Measurements from ENCODE around the gene PPARD.

DNA sequence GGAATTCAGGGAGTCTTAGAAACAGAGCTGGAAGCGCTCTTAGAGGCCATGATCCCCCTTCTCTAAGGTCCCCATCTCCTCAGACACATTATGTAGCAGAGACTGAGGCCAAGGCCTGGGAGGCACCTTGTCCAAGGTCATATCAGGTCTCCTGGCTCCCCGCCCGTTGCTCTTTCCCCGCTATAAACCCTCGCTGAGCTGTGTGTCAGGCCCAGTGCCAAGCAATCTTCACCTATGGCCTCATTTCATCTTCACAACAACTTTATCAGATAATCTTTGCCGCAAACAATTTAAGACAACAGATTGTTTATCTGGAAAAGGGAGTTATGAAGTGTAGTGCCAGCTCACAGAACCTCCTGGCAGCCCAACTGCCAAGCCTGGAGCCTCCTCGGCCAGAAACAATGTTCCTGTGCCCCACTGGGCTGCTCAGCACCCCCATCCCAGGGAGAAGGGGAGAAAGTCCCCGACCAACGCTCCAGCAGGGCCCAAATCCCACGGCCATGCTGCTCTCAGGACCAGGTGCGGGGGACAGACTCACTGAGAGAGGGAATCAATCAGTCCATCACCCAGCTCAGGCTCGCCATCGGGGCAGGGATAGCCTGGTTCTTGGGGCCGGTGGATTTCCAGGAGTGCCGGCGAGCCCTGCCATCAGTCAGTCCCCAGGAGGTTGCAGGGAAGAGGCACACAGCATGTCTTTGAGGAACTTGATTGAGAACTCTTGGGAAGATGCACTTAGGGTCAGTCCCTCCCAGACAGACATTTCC is 92.9 kb downstream of the PPARD start:
- TF ChIP-seq, protein P1, sequence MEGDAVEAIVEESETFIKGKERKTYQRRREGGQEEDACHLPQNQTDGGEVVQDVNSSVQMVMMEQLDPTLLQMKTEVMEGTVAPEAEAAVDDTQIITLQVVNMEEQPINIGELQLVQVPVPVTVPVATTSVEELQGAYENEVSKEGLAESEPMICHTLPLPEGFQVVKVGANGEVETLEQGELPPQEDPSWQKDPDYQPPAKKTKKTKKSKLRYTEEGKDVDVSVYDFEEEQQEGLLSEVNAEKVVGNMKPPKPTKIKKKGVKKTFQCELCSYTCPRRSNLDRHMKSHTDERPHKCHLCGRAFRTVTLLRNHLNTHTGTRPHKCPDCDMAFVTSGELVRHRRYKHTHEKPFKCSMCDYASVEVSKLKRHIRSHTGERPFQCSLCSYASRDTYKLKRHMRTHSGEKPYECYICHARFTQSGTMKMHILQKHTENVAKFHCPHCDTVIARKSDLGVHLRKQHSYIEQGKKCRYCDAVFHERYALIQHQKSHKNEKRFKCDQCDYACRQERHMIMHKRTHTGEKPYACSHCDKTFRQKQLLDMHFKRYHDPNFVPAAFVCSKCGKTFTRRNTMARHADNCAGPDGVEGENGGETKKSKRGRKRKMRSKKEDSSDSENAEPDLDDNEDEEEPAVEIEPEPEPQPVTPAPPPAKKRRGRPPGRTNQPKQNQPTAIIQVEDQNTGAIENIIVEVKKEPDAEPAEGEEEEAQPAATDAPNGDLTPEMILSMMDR (IDR thresholded peaks at IDR 0.05; ENCODE audit: poor library complexity, severe bottlenecking), result no peak
- TF ChIP-seq RAD21 (conservative IDR thresholded peaks at IDR 0.05), result no peak
- TF ChIP-seq, protein P2, sequence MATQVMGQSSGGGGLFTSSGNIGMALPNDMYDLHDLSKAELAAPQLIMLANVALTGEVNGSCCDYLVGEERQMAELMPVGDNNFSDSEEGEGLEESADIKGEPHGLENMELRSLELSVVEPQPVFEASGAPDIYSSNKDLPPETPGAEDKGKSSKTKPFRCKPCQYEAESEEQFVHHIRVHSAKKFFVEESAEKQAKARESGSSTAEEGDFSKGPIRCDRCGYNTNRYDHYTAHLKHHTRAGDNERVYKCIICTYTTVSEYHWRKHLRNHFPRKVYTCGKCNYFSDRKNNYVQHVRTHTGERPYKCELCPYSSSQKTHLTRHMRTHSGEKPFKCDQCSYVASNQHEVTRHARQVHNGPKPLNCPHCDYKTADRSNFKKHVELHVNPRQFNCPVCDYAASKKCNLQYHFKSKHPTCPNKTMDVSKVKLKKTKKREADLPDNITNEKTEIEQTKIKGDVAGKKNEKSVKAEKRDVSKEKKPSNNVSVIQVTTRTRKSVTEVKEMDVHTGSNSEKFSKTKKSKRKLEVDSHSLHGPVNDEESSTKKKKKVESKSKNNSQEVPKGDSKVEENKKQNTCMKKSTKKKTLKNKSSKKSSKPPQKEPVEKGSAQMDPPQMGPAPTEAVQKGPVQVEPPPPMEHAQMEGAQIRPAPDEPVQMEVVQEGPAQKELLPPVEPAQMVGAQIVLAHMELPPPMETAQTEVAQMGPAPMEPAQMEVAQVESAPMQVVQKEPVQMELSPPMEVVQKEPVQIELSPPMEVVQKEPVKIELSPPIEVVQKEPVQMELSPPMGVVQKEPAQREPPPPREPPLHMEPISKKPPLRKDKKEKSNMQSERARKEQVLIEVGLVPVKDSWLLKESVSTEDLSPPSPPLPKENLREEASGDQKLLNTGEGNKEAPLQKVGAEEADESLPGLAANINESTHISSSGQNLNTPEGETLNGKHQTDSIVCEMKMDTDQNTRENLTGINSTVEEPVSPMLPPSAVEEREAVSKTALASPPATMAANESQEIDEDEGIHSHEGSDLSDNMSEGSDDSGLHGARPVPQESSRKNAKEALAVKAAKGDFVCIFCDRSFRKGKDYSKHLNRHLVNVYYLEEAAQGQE (IDR thresholded peaks at IDR 0.05; ENCODE audit: borderline replicate concordance), result no peak

Measured in neural cell (in vitro differentiated cells).